ENCODE measurements around the gene PAF1.

DNA sequence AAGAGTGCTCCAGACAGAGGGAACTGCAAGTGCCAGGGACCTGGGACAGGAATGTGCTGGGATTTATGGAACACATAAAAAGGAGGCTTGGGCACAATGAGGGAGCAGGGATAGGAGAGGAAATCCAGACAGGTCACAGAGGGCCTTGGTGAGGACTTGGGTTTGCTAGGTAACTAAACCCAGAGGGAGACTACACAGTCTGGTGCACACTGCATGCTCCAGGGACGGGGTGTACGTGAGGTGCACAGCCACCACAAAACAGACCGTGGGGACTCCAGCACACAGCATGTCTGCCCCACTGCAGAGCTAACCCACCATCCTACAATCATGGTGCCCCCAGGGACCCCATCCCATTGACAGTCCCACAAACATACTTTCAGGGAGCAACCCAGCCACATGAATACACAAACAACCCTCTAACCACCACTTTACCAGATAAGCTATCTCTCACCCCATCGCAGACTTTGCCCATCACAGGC is 10.2 kb upstream of the PAF1 start:
- TF ChIP-seq POLR2A (IDR thresholded peaks at IDR 0.05; ENCODE audit: low read length): peak; percentile 51
- no peak for TF ChIP-seq GATA1 (IDR thresholded peaks at IDR 0.05; ENCODE audit: low read depth, low read length)
